Camera-type eye (tissue), 1 donor: ENCODE measurements around the gene CERK. TPM values are rescaled to one million over a fixed set of nuclear protein-coding genes. Genes with fewer than 3 reads are reported as not detected.

Source experiments
- total RNA-seq: library from RNA; depleted of rRNA; stranded (reverse); fragments of >200 nt; gene quantifications from one replicate; pipeline ENCODE4 v1.2.3, GENCODE V29; 2014

Gene CERK
- 104 TPM for total RNA-seq

GRCh38 chr22:46737976-46738646 lies at the start of gene CERK:
Gene CERK (minus strand): TSS chr22:46738252. CDS start chr22:46738148, 104 bp downstream.

GRCh38 chr22:46762238-46763050 lies 24.4 kb upstream of the CERK start, which contains the start of gene TBC1D22A:
Gene TBC1D22A (plus strand): TSS chr22:46762650. CDS start chr22:46762787, 137 bp downstream.

Other genes with a start within 250 kb of the CERK start
- gene CELSR1, start 200.6 kb downstream of the CERK start, total RNA-seq, result 12.3 TPM
- gene GRAMD4, start 117.9 kb downstream of the CERK start, total RNA-seq, result 26.8 TPM
- 13.9 TPM for gene TBC1D22A, start 24.4 kb upstream of the CERK start, total RNA-seq